G401.6 (cell line): Measurements from ENCODE around the gene TJP3.

Experiments used
- FAIRE-seq: peaks from 2 replicates; lab custom pipeline; 2012; peaks lifted over from hg19 to GRCh38; lab: Jason Lieb, UNC

Gene TJP3

GRCh38 chr19:3690551-3691371, 17.4 kb upstream of the TJP3 start:
- no peak for FAIRE-seq

- FAIRE-seq: no peak
Observed at GRCh38 chr19:3691372-3691716, 16.8 kb upstream of the TJP3 start.

GRCh38 chr19:3691726-3692125, 16.5 kb upstream of the TJP3 start:
- no peak for FAIRE-seq

GRCh38 chr19:3692141-3693024, 15.8 kb upstream of the TJP3 start:
- FAIRE-seq: no peak

- no peak for FAIRE-seq
Observed at GRCh38 chr19:3693025-3693925, 14.9 kb upstream of the TJP3 start.

GRCh38 chr19:3694361-3695123, 13.6 kb upstream of the TJP3 start:
- FAIRE-seq: no peak

- no peak for FAIRE-seq
Observed at GRCh38 chr19:3695124-3695733, 13.0 kb upstream of the TJP3 start.

- no peak for FAIRE-seq
Observed at GRCh38 chr19:3695986-3696659, 12.1 kb upstream of the TJP3 start.

- FAIRE-seq: no peak
Observed at GRCh38 chr19:3696660-3696995, 11.6 kb upstream of the TJP3 start.

GRCh38 chr19:3697094-3697493, 11.1 kb upstream of the TJP3 start:
- FAIRE-seq: no peak

GRCh38 chr19:3697671-3698385, 10.4 kb upstream of the TJP3 start:
- no peak for FAIRE-seq

- FAIRE-seq: no peak
Observed at GRCh38 chr19:3698386-3698950, 9.7 kb upstream of the TJP3 start.

- no peak for FAIRE-seq
Observed at GRCh38 chr19:3698974-3699740, 9.0 kb upstream of the TJP3 start.

GRCh38 chr19:3699741-3700241, 8.4 kb upstream of the TJP3 start:
- FAIRE-seq: no peak

GRCh38 chr19:3700242-3701032, 7.7 kb upstream of the TJP3 start, which contains the start of gene PIP5K1C:
PIP5K1C (minus strand) TSS chr19:3700468; CDS start chr19:3700390, 78 bp downstream.
- FAIRE-seq: no peak

- no peak for FAIRE-seq
Observed at GRCh38 chr19:3701200-3701599, 7.0 kb upstream of the TJP3 start.

GRCh38 chr19:3707868-3708206, 347 bp upstream of the TJP3 start:
- FAIRE-seq: no peak

GRCh38 chr19:3710265-3710812, 2.2 kb downstream of the TJP3 start:
- FAIRE-seq: no peak
